Measurements from ENCODE around the gene MED25. TPM values are rescaled to one million over a fixed set of nuclear protein-coding genes. Genes with fewer than 3 reads are reported as not detected.

MED25 gene
- total and polyA plus RNA-seq, 2 of the 4 experiments (the other 2 are of a cell fraction), result 4.7 to 38.5 TPM

DNA sequence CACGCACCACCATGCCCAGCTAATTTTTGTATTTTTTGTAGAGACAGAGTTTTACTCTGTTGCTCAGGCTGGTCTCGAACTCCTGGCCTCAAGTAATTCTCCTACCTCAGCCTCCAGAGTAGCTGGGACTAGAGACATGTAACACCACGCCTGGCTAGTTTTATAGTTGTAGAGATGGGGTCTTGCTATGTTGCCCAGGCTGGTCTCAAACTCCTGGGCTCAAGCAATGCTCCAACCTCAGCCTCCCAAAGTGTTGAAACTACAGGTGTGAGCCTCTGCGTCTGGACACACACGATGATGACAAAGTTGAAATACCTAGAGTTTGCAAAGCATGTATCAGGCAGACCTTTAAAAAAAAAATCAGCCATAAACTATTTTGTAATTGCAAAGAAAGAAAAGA is 28.3 kb downstream of the MED25 start:
- Histone ChIP-seq H3K27ac (ENCODE audit: insufficient read depth, low read length) (no peak overlapping the region), H3K4me3 (ENCODE audit: insufficient read depth, low read depth, low read length) (no peak overlapping the region), H2AK5ac (ENCODE audit: low read depth, low read length) (no peak overlapping the region), H3K36me3 (ENCODE audit: control insufficient read depth, insufficient read depth, low read length) (0 out of 2 replicates have a peak, but pooled peaks cover 2% of the 10 kb centered on the region), H2BK5ac (ENCODE audit: low read depth, low read length, poor library complexity, severe bottlenecking) (no peak overlapping the region), H3K14ac (replicated peaks; ENCODE audit: low read depth, low read length) (no peak overlapping the region), H3K4me1 (ENCODE audit: control insufficient read depth, insufficient read depth, low read length) (peaks cover 8% of the 10 kb centered on the region), H2AFZ (replicated peaks; ENCODE audit: low read length, poor library complexity) (no peak overlapping the region), H3K9me3 (ENCODE audit: control insufficient read depth, insufficient read depth, low read length) (no peaks in the 10 kb centered on the region), H4K91ac (ENCODE audit: insufficient read depth, low read depth, low read length) (no peak overlapping the region), H3K4me2 (ENCODE audit: low read depth, low read length) (no peak overlapping the region), H3K18ac (ENCODE audit: low read depth, low read length) (no peak overlapping the region), H4K8ac (ENCODE audit: low read depth in 2 of 2, low read length in 2 of 2) (no peak overlapping the region), H3K79me1 (ENCODE audit: low read depth in 1 of 2, low read length in 2 of 2) (peaks cover 24 to 51% of the 10 kb centered on the region in 2 experiments), H2BK20ac (ENCODE audit: low read depth, low read length) (no peak overlapping the region), H4K20me1 (ENCODE audit: insufficient read depth, low read length) (peaks cover 9% of the 10 kb centered on the region; the same call in 1 of the 2 replicates), H3K9me1 (ENCODE audit: insufficient read depth, low read length) (peaks cover 12% of the 10 kb centered on the region), H3K27me3 (ENCODE audit: control insufficient read depth, insufficient read depth, low read length) (no peaks in the 10 kb centered on the region), H4K5ac (ENCODE audit: low read depth, low read length) (no peak overlapping the region), H2BK15ac (ENCODE audit: low read depth, low read length) (no peak overlapping the region), H3K23ac (ENCODE audit: low read depth, low read length) (no peak overlapping the region), H3K4ac (ENCODE audit: low read depth, low read length) (no peak overlapping the region), H3K56ac (ENCODE audit: extremely low read depth, insufficient read depth, low read length) (no peak overlapping the region), H2BK120ac (ENCODE audit: low read depth, low read length) (no peak overlapping the region), H2AK9ac (replicated peaks; ENCODE audit: low read depth, low read length, poor library complexity) (no peak overlapping the region), H3K9ac (ENCODE audit: low read depth, low read length) (no peak overlapping the region)
- TF ChIP-seq RCOR1 (IDR thresholded peaks at IDR 0.05; ENCODE audit: insufficient replicate concordance, low read length) (no peak), SMC3 (IDR thresholded peaks at IDR 0.05; ENCODE audit: low read depth, low read length) (no peak), NFE2L2 (IDR thresholded peaks at IDR 0.05; ENCODE audit: low read depth, low read length) (no peak)
- DNase-seq, result no peak
- no peak for ATAC-seq (ENCODE audit: low read depth)
- in situ Hi-C loops (cut with MboI; ENCODE audit: low sequenced_read_pairs), result no loop called here
- intact Hi-C loops (cut with micrococcal nuclease), result no loop called here
- no TSS peak for BruUV-seq (replicated peaks)
- ChIA-PET POLR2A (ENCODE audit: unreplicated experiment) (no interaction called here), CTCF (no interaction called here)
- WGBS, 2 experiments (ENCODE audit: extremely low coverage in 2 of 2, insufficient read length in 1 of 2), result no CpG with 5 or more reads among the region's 5 CpGs
- dilution Hi-C loops (cut with HindIII; ENCODE audit: low sequenced_read_pairs, unreplicated experiment), result no loop called here

Data from IMR-90 (cell line).